Fibroblast of lung (primary cell): ENCODE measurements around the gene DISP2. TPM values are rescaled to one million over a fixed set of nuclear protein-coding genes. Genes with fewer than 3 reads are reported as not detected.

Experiments used
- DNase-seq, 2 donors: peaks; one replicate each; pipeline versions ENCODE4 v3.0.0 to v3.0.0-alpha.2; 2010; ENCODE audit warnings: low read depth in 2 of 2
- H2AFZ ChIP-seq: 2 replicates; pipeline ENCODE4 v1.5.1; 2012; ENCODE audit warnings: low read length, control low read depth, inconsistent platforms
- H3K27ac ChIP-seq: 2 replicates; pipeline ENCODE4 v1.5.1; 2011; ENCODE audit warnings: low read length, control low read depth; ENCODE audit not compliant: insufficient read depth
- H3K27me3 ChIP-seq: 2 replicates; pipeline ENCODE4 v1.5.1; 2011; ENCODE audit warnings: mild to moderate bottlenecking, low read length; ENCODE audit not compliant: control insufficient read depth, insufficient read depth
- H3K36me3 ChIP-seq: 2 replicates; pipeline ENCODE4 v1.5.1; 2011; ENCODE audit warnings: low read length; ENCODE audit not compliant: control insufficient read depth, insufficient read depth
- H3K4me1 ChIP-seq: 2 replicates; pipeline ENCODE4 v1.5.1; 2011; ENCODE audit warnings: low read length; ENCODE audit not compliant: control insufficient read depth, insufficient read depth; ENCODE audit errors: extremely low read depth
- H3K4me2 ChIP-seq: 2 replicates; pipeline ENCODE4 v1.5.1; 2011; ENCODE audit warnings: low read length, control low read depth; ENCODE audit not compliant: insufficient read depth; ENCODE audit errors: extremely low read depth
- H3K4me3 ChIP-seq, 4 experiments: fragments of 200-600 bp in 1 of 4; sonication (generic) in 1 of 4; replicated peaks in 1 of 4; 2 replicates each; pipeline ENCODE4 v1.5.1; 2011 to 2016; ENCODE audit warnings: low read length in 4 of 4, low read depth in 3 of 4, mild to moderate bottlenecking in 3 of 4, control low read depth in 2 of 4, inconsistent platforms in 1 of 4, mixed read lengths in 1 of 4; ENCODE audit not compliant: insufficient read depth in 1 of 4; ENCODE audit errors: control extremely low read depth in 1 of 4
- H3K79me2 ChIP-seq: 2 replicates; pipeline ENCODE4 v1.5.1; 2012; ENCODE audit warnings: mild to moderate bottlenecking, low read length, inconsistent platforms; ENCODE audit not compliant: control insufficient read depth, insufficient read depth
- H3K9ac ChIP-seq: 2 replicates; pipeline ENCODE4 v1.5.1; 2011; ENCODE audit warnings: mild to moderate bottlenecking, low read length, control low read depth; ENCODE audit not compliant: insufficient read depth
- H3K9me3 ChIP-seq: 2 replicates; pipeline ENCODE4 v1.5.1; 2012; ENCODE audit warnings: low read depth, low read length; ENCODE audit not compliant: control insufficient read depth, insufficient read depth
- H4K20me1 ChIP-seq: 2 replicates; pipeline ENCODE4 v1.5.1; 2011; ENCODE audit warnings: low read length; ENCODE audit not compliant: control insufficient read depth, insufficient read depth; ENCODE audit errors: extremely low read depth
- EZH2 ChIP-seq: IDR thresholded peaks from 2 replicates; pipeline ENCODE4 v1.5.1; 2012; ENCODE audit warnings: low read length, control low read depth, mild to moderate bottlenecking; ENCODE audit errors: missing control alignments
- polyA plus RNA-seq, 2 donors: library from polyadenylated mRNA; depleted of rRNA in 1 of 2; stranded (reverse) in 1 of 2; unstranded in 1 of 2; fragments of >200 nt; gene quantifications; 2 replicates each; pipeline ENCODE4 v1.2.1, GENCODE V29; 2011 to 2012; ENCODE audit warnings: missing spikeins in 1 of 2
- total RNA-seq: library from RNA; depleted of rRNA; stranded (reverse); fragments of >200 nt; gene quantifications from 2 replicates; pipeline ENCODE4 v1.2.1, GENCODE V29; 2014
- TF ChIP-seq, protein P1 (sequence below), 2 donors: IDR thresholded peaks in 1 of 2; conservative IDR thresholded peaks in 1 of 2; 1 replicate in 1 of 2; 2 replicates in 1 of 2; pipeline ENCODE4 v1.5.1; 2011 to 2012; ENCODE audit warnings: low read length in 2 of 2, control low read depth in 1 of 2, inconsistent platforms in 1 of 2, low read depth in 1 of 2, mild to moderate bottlenecking in 1 of 2

The DISP2 gene
- total and polyA plus RNA-seq, 2 donors (not counting 1 experiment from before 2014, with no cell fraction given), result under 0.01 to 0.11 TPM

DNA sequence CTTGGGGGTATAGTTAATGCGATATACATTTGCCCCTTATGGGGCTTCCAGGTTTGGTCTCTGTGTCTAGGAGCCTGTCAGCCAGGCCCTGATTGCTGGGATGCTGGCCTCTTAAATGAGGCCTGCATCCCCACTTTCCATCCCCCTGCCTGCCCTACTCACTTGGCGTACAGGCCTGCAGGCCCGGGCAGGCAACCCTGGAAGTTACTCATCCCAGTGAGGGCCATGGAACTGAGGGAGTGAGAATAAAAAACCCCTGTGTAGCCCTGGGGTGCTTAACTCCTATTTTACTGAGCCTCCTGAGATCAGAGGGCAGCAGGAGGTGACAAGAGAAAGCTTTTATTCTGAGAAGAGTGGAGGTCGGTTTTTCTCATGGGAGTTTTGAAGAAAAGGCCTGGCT, 2.0 kb downstream of the DISP2 start:
- H4K20me1 ChIP-seq, result no peaks in the 10 kb centered on the region
- no peaks in the 10 kb centered on the region for H3K36me3 ChIP-seq
- H3K79me2 ChIP-seq, result no peaks in the 10 kb centered on the region
- H3K9me3 ChIP-seq, result no peaks in the 10 kb centered on the region
- peaks cover 28% of the 10 kb centered on the region for H3K27me3 ChIP-seq
- no peak for TF ChIP-seq EZH2
- TF ChIP-seq, protein P1, sequence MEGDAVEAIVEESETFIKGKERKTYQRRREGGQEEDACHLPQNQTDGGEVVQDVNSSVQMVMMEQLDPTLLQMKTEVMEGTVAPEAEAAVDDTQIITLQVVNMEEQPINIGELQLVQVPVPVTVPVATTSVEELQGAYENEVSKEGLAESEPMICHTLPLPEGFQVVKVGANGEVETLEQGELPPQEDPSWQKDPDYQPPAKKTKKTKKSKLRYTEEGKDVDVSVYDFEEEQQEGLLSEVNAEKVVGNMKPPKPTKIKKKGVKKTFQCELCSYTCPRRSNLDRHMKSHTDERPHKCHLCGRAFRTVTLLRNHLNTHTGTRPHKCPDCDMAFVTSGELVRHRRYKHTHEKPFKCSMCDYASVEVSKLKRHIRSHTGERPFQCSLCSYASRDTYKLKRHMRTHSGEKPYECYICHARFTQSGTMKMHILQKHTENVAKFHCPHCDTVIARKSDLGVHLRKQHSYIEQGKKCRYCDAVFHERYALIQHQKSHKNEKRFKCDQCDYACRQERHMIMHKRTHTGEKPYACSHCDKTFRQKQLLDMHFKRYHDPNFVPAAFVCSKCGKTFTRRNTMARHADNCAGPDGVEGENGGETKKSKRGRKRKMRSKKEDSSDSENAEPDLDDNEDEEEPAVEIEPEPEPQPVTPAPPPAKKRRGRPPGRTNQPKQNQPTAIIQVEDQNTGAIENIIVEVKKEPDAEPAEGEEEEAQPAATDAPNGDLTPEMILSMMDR (conservative IDR thresholded peaks at IDR 0.05 in 1 of 2, IDR thresholded peaks at IDR 0.05 in 1 of 2; ENCODE audit: low read depth in 1 of 2, low read length in 2 of 2), result no peak
- peaks cover 3% of the 10 kb centered on the region for H3K4me1 ChIP-seq
- no peak for DNase-seq
- H2AFZ ChIP-seq, result no peak overlapping the region
- H3K27ac ChIP-seq, result no peak overlapping the region
- no peak overlapping the region for H3K4me3 ChIP-seq
- no peak overlapping the region for H3K4me2 ChIP-seq
- H3K9ac ChIP-seq, result no peak overlapping the region

DNA sequence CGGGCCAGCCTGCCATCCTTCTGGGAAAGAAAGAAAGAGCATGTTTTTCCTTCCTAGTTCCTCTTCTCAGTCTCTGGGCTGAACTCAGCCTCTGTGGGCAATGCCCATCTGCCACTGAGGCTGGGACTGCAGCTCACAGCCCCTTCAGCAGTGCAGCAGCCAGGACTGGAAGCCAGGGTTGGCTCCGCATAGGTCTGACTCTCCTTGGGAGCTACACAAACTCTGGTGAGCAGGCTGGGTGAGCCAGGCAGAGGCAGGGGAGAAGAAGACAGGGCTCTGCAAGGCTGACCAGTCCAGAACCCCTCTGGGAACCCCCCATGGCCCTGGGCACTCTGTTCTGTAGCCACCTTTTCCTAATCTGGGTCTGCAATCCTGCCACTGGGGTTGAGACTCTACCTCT, 3.6 kb downstream of the DISP2 start:
- TF ChIP-seq, protein P1 (conservative IDR thresholded peaks at IDR 0.05 in 1 of 2, IDR thresholded peaks at IDR 0.05 in 1 of 2; ENCODE audit: low read depth in 1 of 2, low read length in 2 of 2), result no peak
- Histone ChIP-seq H3K4me2 (no peak overlapping the region), H3K27me3 (peaks cover 25% of the 10 kb centered on the region), H3K9ac (no peak overlapping the region), H3K4me1 (peaks cover 3% of the 10 kb centered on the region), H3K9me3 (no peaks in the 10 kb centered on the region), H3K4me3 (no peak overlapping the region), H3K36me3 (no peaks in the 10 kb centered on the region), H4K20me1 (no peaks in the 10 kb centered on the region), H3K27ac (no peak overlapping the region), H3K79me2 (no peaks in the 10 kb centered on the region), H2AFZ (no peak overlapping the region)
- no peak for DNase-seq

DNA sequence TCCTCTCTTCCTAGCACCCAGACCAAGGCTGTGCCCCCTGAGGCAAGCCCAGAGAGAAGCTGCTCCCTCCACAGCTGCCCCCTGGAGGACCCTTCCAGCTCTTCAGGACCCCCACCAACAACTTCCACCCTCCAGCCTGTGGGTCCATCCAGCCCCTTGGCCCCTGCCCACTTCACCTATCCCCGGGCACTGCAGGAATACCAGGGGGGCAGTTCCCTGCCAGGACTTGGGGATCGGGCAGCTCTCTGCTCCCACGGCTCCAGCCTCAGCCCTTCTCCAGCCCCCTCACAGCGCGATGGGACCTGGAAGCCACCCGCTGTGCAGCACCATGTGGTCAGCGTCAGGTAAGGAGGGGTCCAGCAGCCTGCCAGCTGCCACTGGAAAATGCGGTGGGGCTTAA, 5.6 kb downstream of the DISP2 start:
- peaks cover 3% of the 10 kb centered on the region for H3K4me1 ChIP-seq
- no peak overlapping the region for H3K4me3 ChIP-seq
- no peak overlapping the region for H2AFZ ChIP-seq
- H3K9me3 ChIP-seq, result no peaks in the 10 kb centered on the region
- H3K27ac ChIP-seq, result no peak overlapping the region
- H3K4me2 ChIP-seq, result no peak overlapping the region
- H3K9ac ChIP-seq, result no peak overlapping the region
- no peak for DNase-seq
- H3K27me3 ChIP-seq, result peaks cover 24% of the 10 kb centered on the region
- no peaks in the 10 kb centered on the region for H3K79me2 ChIP-seq
- no peak for TF ChIP-seq EZH2
- TF ChIP-seq, protein P1 (conservative IDR thresholded peaks at IDR 0.05 in 1 of 2, IDR thresholded peaks at IDR 0.05 in 1 of 2; ENCODE audit: low read depth in 1 of 2, low read length in 2 of 2), result no peak
- no peaks in the 10 kb centered on the region for H4K20me1 ChIP-seq
- no peaks in the 10 kb centered on the region for H3K36me3 ChIP-seq
